Stomach (tissue), 9 donors: ENCODE measurements around the gene PROC. TPM values are rescaled to one million over a fixed set of nuclear protein-coding genes. Genes with fewer than 3 reads are reported as not detected.

Experiments used
- DNase-seq, 2 donors: peaks; one replicate each; pipeline versions ENCODE4 v3.0.0 to v3.0.0-alpha.2; 2013 to 2019
- H3K27ac ChIP-seq, 5 donors: fragments of 200-600 bp in 4 of 5; sonication (generic) in 4 of 5; one replicate each; pipeline ENCODE4 v1.5.1; 2013 to 2019; ENCODE audit warnings: mild to moderate bottlenecking in 1 of 5, moderate library complexity in 1 of 5
- H3K27me3 ChIP-seq, 3 donors: fragments of 200-600 bp; sonication (generic); one replicate each; pipeline ENCODE4 v1.5.1; 2017 to 2019; ENCODE audit warnings: mixed run types in 1 of 3
- H3K36me3 ChIP-seq, 4 donors: fragments of 200-600 bp; sonication (generic); 1 replicate in 3 of 4; 2 replicates in 1 of 4; pipeline ENCODE4 v1.5.1; 2016 to 2019
- H3K4me1 ChIP-seq, 4 donors: fragments of 200-600 bp; sonication (generic); one replicate each; pipeline ENCODE4 v1.5.1; 2016 to 2019
- H3K4me3 ChIP-seq, 4 donors: fragments of 200-600 bp; sonication (generic) in 3 of 4; one replicate each; pipeline ENCODE4 v1.5.1; 2016 to 2019; ENCODE audit warnings: mild to moderate bottlenecking in 1 of 4
- H3K9me3 ChIP-seq, 4 donors: fragments of 200-600 bp; sonication (generic); one replicate each; pipeline ENCODE4 v1.5.1; 2016 to 2019
- EP300 ChIP-seq: sonication (generic); formaldehyde crosslinking; IDR thresholded peaks from one replicate; pipeline ENCODE4 v1.6.1; 2017; ENCODE audit warnings: antibody characterized with exemption
- POLR2A ChIP-seq, 4 donors: fragments of 450-650 bp; IDR thresholded peaks; one replicate each; pipeline ENCODE4 v1.6.1; 2016; ENCODE audit warnings: antibody characterized with exemption in 4 of 4, control low read depth in 2 of 4, mild to moderate bottlenecking in 1 of 4, moderate library complexity in 1 of 4
- POLR2AphosphoS5 ChIP-seq, 3 donors: sonication (generic); formaldehyde crosslinking; IDR thresholded peaks; one replicate each; pipeline ENCODE4 v1.6.1; 2016; ENCODE audit warnings: antibody characterized with exemption in 3 of 3
- WGBS, 5 donors: extraction: QIAGEN DNeasy Blood & Tissue Kit in 3 of 5; methylation state at CpG; one replicate each; pipeline versions ENCODE4 v1.1.5 to v1.1.7; 2013 to 2018; 5-methylcytosine and 5-hydroxymethylcytosine counted together
- intact Hi-C: fragments of 100-400 bp; cut with DNase I; formaldehyde crosslinking; loops from one replicate; pipeline ENCODE4 v1.15.1; 2023; ENCODE audit warnings: low total_unique reads
- polyA plus RNA-seq, 3 donors: library from polyadenylated mRNA; stranded (reverse); fragments of 200-250 nt; gene quantifications; one replicate each; pipeline ENCODE4 v1.2.3, GENCODE V29; 2013
- total RNA-seq, 5 donors: library from RNA; depleted of rRNA; stranded (reverse); fragments of >200 nt; gene quantifications; one replicate each; pipeline versions ENCODE4 v1.1.0 to v1.2.3, GENCODE V29; 2014 to 2016
- TF ChIP-seq, protein P1 (sequence below), 7 experiments: fragments of 450-650 bp in 4 of 7; fragments of 200-600 bp in 3 of 7; sonication (generic) in 3 of 7; IDR thresholded peaks; one replicate each; pipeline ENCODE4 v1.5.1; 2016 to 2019; ENCODE audit warnings: antibody characterized with exemption in 7 of 7, control low read depth in 2 of 7, mild to moderate bottlenecking in 1 of 7
- donor health status: healthy with polysubstance abuse.
- donor health status: Bipolar disorder and iron deficiency.
- donor health status: healthy.

The PROC gene
- total and polyA plus RNA-seq, 8 donors: 1.2 to 6.8 (median 4.6) TPM; not detected in 1

DNA sequence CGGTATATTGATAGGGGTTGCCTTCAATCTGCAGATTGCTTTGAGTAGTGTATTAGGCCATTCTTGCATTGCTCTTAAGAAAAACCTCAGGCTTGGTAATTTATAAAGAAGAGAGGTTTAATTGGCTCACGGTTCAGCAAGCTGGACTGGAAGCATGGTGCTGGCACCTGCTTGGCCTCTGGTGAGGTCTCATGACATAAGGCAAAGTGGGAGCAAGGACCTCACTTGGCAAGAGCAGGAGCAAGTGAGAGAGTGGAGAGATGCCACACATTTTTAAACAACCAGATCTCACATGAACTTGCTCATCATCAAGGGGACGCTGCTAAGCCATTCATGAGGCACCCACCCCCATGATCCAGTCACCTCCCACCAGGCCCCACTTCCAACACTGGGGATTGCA is 35.4 kb upstream of the PROC start:
- intact Hi-C loops: no loop called here
- WGBS, 5 donors: 63 to 84% (median 79%) methylated on average over 3 of the region's 3 CpGs

DNA sequence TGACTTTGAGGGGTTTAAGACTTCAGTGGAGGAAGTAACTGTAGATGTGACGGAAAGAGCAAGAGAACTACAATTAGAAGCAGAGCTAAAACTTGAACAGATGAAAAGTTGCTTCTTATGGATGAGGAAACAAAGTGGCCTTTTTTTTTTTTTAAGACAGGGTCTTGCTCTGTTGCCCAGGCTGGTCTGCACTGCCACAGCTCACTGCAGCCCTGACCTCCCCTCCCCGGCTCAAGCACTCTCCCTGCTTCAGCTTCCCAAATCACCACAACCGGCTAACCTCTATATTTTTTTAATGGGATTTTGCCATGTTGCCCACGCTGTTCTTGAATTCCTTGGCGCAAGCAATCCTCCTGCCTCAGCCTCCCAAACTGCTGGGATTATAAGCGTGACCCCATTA is 33.7 kb upstream of the PROC start:
- H3K27me3 ChIP-seq: no peaks in the 10 kb centered on the region
- no peak for TF ChIP-seq POLR2A (IDR thresholded peaks at IDR 0.05)
- TF ChIP-seq EP300: no peak
- TF ChIP-seq, protein P1, sequence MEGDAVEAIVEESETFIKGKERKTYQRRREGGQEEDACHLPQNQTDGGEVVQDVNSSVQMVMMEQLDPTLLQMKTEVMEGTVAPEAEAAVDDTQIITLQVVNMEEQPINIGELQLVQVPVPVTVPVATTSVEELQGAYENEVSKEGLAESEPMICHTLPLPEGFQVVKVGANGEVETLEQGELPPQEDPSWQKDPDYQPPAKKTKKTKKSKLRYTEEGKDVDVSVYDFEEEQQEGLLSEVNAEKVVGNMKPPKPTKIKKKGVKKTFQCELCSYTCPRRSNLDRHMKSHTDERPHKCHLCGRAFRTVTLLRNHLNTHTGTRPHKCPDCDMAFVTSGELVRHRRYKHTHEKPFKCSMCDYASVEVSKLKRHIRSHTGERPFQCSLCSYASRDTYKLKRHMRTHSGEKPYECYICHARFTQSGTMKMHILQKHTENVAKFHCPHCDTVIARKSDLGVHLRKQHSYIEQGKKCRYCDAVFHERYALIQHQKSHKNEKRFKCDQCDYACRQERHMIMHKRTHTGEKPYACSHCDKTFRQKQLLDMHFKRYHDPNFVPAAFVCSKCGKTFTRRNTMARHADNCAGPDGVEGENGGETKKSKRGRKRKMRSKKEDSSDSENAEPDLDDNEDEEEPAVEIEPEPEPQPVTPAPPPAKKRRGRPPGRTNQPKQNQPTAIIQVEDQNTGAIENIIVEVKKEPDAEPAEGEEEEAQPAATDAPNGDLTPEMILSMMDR (IDR thresholded peaks at IDR 0.05): no peak
- TF ChIP-seq POLR2AphosphoS5 (IDR thresholded peaks at IDR 0.05): no peak
- no peaks in the 10 kb centered on the region for H3K36me3 ChIP-seq
- intact Hi-C loops: no loop called here
- no peaks in the 10 kb centered on the region for H3K9me3 ChIP-seq
- H3K4me1 ChIP-seq: peaks cover 23 to 78% (median 51%) of the 10 kb centered on the region in 4 donors
- H3K27ac ChIP-seq: peak overlapping the region in 1 of 5 donors; percentile 22
- 84 to 94% (median 92%) methylated on average over 6 of the region's 6 CpGs for WGBS, 5 donors
- no peak for DNase-seq
- no peak overlapping the region for H3K4me3 ChIP-seq

More for the DNA sequence above, 35.4 kb upstream of the PROC start:
- TF ChIP-seq EP300: no peak
- TF ChIP-seq POLR2AphosphoS5 (IDR thresholded peaks at IDR 0.05): no peak
- TF ChIP-seq POLR2A (IDR thresholded peaks at IDR 0.05): no peak
- TF ChIP-seq, protein P1 (IDR thresholded peaks at IDR 0.05): no peak
- no peaks in the 10 kb centered on the region for H3K9me3 ChIP-seq
- H3K27ac ChIP-seq: no peak overlapping the region
- H3K36me3 ChIP-seq: no peaks in the 10 kb centered on the region
- no peak for DNase-seq
- peaks cover 18 to 74% (median 46%) of the 10 kb centered on the region in 4 donors for H3K4me1 ChIP-seq
- H3K4me3 ChIP-seq: no peak overlapping the region
- no peaks in the 10 kb centered on the region for H3K27me3 ChIP-seq

DNA sequence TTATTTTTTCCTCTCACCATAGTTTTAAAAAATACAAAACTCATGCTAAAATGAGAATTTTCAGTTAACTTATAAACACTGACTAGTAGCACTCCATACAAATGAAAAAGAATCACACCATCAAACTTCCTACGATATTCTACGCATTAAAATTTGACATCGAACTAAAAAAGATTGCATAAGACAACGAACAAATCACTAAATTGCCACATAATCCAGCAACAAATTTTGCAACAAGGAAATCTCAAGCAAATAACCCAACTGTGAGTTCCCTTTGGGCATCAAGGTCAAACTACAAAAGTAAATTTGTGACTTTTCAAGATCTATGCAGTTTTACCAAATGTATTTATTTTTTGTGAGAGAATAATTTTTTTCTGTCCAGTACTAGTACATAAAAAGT is 32.0 kb upstream of the PROC start:
- Histone ChIP-seq H3K4me1 (peaks cover 23 to 80% (median 43%) of the 10 kb centered on the region in 4 donors), H3K9me3 (no peaks in the 10 kb centered on the region), H3K27ac (peak overlapping the region in 4 of 5 donors; percentile 100), H3K36me3 (no peaks in the 10 kb centered on the region), H3K4me3 (peak overlapping the region; percentile 50 to 99 (median 86)), H3K27me3 (no peaks in the 10 kb centered on the region)
- no peak for DNase-seq
- WGBS, 5 donors: 49 to 64% (median 58%) methylated on average over 4 of the region's 4 CpGs
- TF ChIP-seq POLR2AphosphoS5 (IDR thresholded peaks at IDR 0.05) (no peak), EP300 (no peak)
- intact Hi-C loops: no loop called here

DNA sequence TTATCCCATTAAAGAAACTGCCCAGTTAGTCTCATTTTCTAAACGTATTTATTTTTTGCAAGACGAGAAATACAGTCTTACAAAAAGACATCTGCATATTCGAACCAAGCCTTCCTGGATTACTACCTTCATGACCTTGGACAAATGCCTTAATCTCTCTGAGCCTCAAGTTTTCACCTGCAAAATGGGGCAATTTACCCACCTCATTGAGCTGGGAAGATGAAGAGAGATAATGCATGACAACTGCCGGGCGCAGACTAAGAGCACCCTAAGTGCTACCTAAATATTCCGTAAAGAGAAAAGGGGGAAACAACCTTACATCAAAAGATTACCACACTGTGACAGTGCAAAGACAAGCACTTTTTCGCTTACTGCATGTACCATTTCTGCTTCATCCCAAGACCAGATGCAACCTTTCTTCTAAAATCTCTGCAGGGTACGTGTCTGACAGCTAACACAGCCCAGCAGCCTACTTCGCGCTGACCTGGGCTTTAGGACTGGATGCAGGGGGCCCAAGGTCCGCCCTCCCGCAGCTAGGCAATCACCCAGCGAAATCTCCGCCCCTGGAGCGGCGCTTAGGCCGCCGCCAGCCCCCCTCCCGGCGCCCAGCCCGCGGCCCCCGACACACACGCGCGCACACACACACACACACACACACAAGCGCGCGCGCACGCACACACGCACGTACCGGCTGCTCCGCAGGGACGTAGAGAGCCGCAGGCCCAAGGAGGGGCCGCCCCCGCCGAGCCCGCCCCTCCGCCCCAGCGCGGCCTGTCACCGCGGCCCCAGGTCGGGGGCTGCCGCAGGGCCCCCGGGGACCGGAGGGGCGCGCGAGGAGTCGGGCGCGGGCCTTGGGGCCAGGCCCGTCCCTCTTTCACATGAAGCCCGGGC is 31.2 kb upstream of the PROC start:
- H3K36me3 ChIP-seq: no peaks in the 10 kb centered on the region
- peak; percentile 88 to 96 for DNase-seq
- TF ChIP-seq POLR2AphosphoS5 (IDR thresholded peaks at IDR 0.05) (peak in 2 of 3 donors; percentile 10 to 25), EP300 (no peak)
- H3K4me1 ChIP-seq: peaks cover 18 to 72% (median 40%) of the 10 kb centered on the region in 4 donors
- peak overlapping the region; percentile 99 to 100 (median 100) for H3K27ac ChIP-seq
- 1% methylated on average over 11 to 58 of the region's 58 CpGs for WGBS, 5 donors
- no peaks in the 10 kb centered on the region for H3K27me3 ChIP-seq
- H3K9me3 ChIP-seq: no peaks in the 10 kb centered on the region
- H3K4me3 ChIP-seq: peak overlapping the region; percentile 50 to 99 (median 86)
- intact Hi-C loops: no loop called here

DNA sequence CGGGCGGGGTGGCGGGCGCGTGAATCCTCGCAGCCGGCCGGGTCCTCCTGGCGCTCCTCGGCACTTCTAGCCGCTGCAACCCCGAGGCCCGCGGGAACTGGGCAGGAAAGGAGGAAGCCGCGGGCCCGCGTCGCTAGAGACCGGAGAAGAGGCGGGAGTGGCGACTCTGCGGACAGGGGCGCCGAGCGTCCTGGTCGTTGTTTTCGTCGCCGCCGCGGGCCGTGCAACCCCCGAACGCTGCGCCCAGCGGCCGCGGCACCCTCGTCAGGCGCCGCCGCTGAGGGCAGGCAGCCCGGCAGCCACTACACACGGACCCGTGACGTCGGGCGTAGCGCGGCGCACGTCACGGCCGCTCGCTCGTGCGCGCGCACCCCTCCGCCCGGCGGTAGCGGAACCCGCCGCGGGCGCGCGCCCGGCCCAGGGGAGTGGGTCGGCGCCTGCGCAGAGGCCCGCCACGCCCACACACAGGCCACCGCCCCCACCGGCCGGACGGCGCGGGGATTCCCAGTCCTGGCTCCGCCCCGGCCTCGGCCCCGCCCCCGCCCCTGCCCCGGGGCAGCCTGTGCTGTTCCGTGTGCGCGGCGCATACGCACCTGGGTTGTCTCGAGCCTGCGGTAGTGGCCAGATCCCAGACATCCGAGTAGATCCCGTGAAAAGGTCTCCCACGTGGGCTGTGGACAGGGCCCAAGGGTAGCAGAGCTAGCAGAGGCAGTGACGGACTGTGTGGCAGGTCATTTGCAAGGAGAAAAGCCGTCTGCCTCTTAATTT is 30.4 kb upstream of the PROC start, which contains the start of gene MAP3K2:
Gene MAP3K2, minus strand, starts transcription at position 321 of the 768 bp plus-strand sequence. CDS start 44,846 bp downstream, outside the sequence.
- TF ChIP-seq, protein P1 (IDR thresholded peaks at IDR 0.05): no peak
- no peak for TF ChIP-seq EP300
- peak; percentile 85 to 89 (median 86) for TF ChIP-seq POLR2AphosphoS5 (IDR thresholded peaks at IDR 0.05)
- TF ChIP-seq POLR2A (IDR thresholded peaks at IDR 0.05): peak in 2 of 4 donors; percentile 31 to 81
- no peaks in the 10 kb centered on the region for H3K27me3 ChIP-seq
- H3K36me3 ChIP-seq: no peaks in the 10 kb centered on the region
- peak; percentile 97 to 98 for DNase-seq
- H3K4me1 ChIP-seq: peaks cover 18 to 64% (median 37%) of the 10 kb centered on the region in 4 donors
- intact Hi-C loops: no loop called here
- H3K27ac ChIP-seq: peak within 1 kb of the TSS; percentile 99 to 100 (median 100)
- H3K9me3 ChIP-seq: no peaks in the 10 kb centered on the region
- WGBS, 5 donors: 0% methylated on average over 10 to 100 of the region's 100 CpGs
- H3K4me3 ChIP-seq: peak within 1 kb of the TSS; percentile 50 to 99 (median 86)
